ENCODE measurements around the gene ARL9. TPM values are rescaled to one million over a fixed set of nuclear protein-coding genes. Genes with fewer than 3 reads are reported as not detected.

ARL9 gene
- total RNA-seq, 2 donors from 2014 or later = not detected

DNA sequence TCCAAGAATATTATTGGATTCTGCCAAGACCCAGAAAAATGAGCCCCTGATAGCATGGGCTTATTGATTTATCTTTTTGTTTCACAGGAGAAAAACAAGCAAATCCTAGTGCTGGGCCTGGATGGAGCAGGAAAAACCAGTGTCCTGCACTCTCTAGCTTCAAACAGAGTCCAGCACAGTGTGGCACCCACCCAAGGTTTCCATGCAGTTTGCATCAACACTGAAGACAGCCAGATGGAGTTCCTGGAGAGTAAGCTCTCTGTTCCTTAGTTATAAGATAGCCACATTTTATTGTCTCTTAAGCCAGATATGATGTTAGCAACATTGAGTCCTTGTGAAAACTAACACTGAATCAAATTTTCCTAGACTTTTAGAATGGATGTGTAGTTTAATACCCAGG, 5.5 kb downstream of the ARL9 start:
- TF ChIP-seq, protein P1, sequence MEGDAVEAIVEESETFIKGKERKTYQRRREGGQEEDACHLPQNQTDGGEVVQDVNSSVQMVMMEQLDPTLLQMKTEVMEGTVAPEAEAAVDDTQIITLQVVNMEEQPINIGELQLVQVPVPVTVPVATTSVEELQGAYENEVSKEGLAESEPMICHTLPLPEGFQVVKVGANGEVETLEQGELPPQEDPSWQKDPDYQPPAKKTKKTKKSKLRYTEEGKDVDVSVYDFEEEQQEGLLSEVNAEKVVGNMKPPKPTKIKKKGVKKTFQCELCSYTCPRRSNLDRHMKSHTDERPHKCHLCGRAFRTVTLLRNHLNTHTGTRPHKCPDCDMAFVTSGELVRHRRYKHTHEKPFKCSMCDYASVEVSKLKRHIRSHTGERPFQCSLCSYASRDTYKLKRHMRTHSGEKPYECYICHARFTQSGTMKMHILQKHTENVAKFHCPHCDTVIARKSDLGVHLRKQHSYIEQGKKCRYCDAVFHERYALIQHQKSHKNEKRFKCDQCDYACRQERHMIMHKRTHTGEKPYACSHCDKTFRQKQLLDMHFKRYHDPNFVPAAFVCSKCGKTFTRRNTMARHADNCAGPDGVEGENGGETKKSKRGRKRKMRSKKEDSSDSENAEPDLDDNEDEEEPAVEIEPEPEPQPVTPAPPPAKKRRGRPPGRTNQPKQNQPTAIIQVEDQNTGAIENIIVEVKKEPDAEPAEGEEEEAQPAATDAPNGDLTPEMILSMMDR (IDR thresholded peaks at IDR 0.05) = no peak
- ATAC-seq (ENCODE audit: insufficient number of reproducible peaks, low FRiP score, low read depth) (no peak), DNase-seq (ENCODE audit: low spot score) (no peak)
- peaks cover 0 to 9% of the 10 kb centered on the region in 2 donors for H3K4me1 ChIP-seq (ENCODE audit: control insufficient read depth in 1 of 2, low read depth in 2 of 2)
- H3K36me3 ChIP-seq = no peaks in the 10 kb centered on the region
- H3K27ac ChIP-seq = no peak overlapping the region
- no peaks in the 10 kb centered on the region for H3K9me3 ChIP-seq
- no peak overlapping the region for H3K4me3 ChIP-seq
- H3K27me3 ChIP-seq (replicated peaks; ENCODE audit: insufficient read depth) = no peaks in the 10 kb centered on the region

DNA sequence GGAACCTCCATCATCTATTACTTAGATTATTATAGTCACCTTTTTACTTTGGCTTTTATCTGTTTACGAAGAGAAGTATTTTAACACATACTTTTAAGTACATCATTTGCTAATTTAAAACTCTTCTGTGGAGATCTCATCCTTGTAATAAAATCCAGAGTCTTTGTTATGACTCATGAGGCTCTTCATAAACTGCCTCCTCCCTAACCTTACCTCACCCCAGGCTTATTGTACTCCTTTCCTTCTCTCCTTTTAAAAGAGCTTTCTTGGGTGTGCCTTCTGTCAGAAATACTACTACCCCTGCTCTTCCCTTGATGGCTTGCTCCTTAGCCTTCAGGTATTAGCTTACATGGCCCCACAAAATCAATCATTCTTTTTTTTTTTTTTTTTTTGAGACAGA, 6.6 kb downstream of the ARL9 start:
- Histone ChIP-seq H3K27ac (no peak overlapping the region), H3K4me3 (no peak overlapping the region), H3K36me3 (no peaks in the 10 kb centered on the region), H3K27me3 (replicated peaks; ENCODE audit: insufficient read depth) (no peaks in the 10 kb centered on the region), H3K9me3 (no peaks in the 10 kb centered on the region), H3K4me1 (ENCODE audit: control insufficient read depth in 1 of 2, low read depth in 2 of 2) (no peaks in the 10 kb centered on the region)
- ATAC-seq (ENCODE audit: insufficient number of reproducible peaks, low FRiP score, low read depth) (no peak), DNase-seq (ENCODE audit: low spot score) (no peak)
- TF ChIP-seq, protein P1 (IDR thresholded peaks at IDR 0.05) = no peak

DNA sequence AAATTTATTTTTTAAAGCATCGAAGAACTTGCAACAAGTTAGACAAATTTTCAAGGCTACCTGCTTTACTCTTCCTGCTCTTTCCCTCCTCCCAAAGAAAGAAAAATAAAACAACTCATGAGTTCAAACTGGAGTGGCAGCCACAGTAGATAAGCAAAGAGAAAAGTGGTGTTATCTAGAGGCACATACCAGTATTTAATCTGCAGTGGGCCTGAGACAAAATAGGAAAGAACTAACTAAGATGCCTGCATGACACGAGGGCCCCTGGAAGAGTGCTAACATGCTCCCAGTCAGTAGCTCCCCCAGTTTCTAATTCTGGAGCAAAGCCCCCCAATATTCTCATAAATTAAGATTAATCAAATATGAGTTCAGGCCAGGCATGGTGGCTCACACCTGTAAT, 7.9 kb downstream of the ARL9 start:
- ATAC-seq (ENCODE audit: insufficient number of reproducible peaks, low FRiP score, low read depth) = no peak
- TF ChIP-seq, protein P1 (IDR thresholded peaks at IDR 0.05) = no peak
- H3K27me3 ChIP-seq (replicated peaks; ENCODE audit: insufficient read depth) = no peaks in the 10 kb centered on the region

DNA sequence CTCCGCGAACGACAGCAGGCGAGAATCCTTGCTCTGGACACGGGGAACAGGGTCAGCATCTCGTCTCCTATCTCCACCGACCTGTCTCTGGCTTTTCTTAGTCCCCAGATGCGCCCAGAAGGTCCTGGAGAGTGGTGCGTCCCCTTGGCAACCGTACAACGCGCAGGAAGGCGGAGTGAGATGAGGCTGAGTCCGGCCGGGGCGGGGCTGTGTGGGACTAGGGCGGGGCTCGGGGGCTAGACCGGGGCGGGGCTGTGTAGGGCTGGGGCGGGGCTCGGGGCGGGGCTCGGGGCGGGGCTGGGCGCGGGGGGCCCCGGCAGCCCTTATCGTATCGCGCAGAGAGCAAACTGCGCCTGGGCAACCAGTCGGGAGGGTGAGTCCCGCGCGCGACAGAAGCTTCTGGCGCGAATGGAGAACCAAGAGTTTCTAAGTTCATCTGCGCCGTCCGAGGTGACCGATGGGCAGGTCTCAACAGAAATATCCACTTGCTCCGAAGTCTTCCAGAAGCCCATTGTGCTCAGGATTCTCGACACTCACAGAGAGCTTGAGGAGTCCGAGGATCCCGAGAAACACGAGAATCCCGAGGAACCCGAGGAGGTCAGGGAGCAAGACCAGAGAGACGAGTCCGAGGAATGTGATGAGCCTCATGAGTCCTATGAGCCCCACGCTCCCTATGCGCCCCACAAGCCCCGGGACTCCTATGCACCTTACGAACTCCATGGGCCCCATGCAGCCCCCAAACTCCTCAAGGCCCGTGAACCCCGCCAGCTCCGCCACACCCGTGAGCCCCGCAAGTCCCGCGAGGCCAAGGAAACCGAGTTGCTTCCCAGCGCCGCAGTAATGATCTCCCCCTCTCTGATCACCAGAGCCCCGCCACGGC, 24.9 kb downstream of the ARL9 start:
- no peak overlapping the region for H3K27ac ChIP-seq
- peaks cover 0 to 12% of the 10 kb centered on the region in 2 donors for H3K4me1 ChIP-seq (ENCODE audit: control insufficient read depth in 1 of 2, low read depth in 2 of 2)
- H3K9me3 ChIP-seq = no peaks in the 10 kb centered on the region
- ATAC-seq (ENCODE audit: insufficient number of reproducible peaks, low FRiP score, low read depth) (peak; percentile 60), DNase-seq (ENCODE audit: low spot score) (peak; percentile 79)
- H3K36me3 ChIP-seq = no peaks in the 10 kb centered on the region
- H3K4me3 ChIP-seq = peak overlapping the region; percentile 86
- TF ChIP-seq, protein P1 (IDR thresholded peaks at IDR 0.05) = no peak
- H3K27me3 ChIP-seq (replicated peaks; ENCODE audit: insufficient read depth) = no peaks in the 10 kb centered on the region

More for the DNA sequence above, 7.9 kb downstream of the ARL9 start:
- Histone ChIP-seq H3K36me3 (no peaks in the 10 kb centered on the region), H3K9me3 (no peaks in the 10 kb centered on the region), H3K4me3 (no peak overlapping the region), H3K4me1 (ENCODE audit: control insufficient read depth in 1 of 2, low read depth in 2 of 2) (no peaks in the 10 kb centered on the region), H3K27ac (no peak overlapping the region)
- no peak for DNase-seq (ENCODE audit: low spot score)

DNA sequence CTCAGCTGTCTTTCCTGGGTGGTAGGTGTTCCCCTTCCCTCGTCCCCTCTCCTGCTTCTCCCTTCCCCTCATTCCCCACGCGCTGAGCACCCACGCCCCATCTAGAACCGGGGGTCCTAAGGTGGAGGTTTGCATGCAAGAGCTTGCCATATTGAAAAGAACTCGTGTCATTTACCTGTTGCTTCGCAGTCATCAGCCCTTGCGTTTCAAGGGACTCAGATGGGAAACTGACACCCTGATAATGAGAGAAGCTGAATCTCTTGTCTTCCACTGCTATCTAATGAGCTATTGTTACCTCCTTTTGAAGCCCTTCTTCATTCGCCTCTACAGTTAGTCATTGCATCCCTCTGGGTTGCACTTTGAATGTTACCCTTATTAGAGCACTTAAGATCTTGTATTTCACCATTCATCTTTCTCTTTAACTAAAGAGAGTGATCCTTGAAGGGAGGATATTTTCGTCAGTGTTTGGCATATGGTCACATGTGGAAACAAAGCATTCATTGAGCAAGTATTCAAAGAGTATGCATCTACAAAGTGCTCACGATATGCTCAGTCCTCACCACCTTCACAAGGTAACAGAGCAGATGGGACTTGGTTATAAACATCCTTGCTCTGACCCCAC, 25.7 kb downstream of the ARL9 start:
- H3K4me1 ChIP-seq (ENCODE audit: control insufficient read depth in 1 of 2, low read depth in 2 of 2) = peaks cover 0 to 12% of the 10 kb centered on the region in 2 donors
- H3K27ac ChIP-seq = no peak overlapping the region
- ATAC-seq (ENCODE audit: insufficient number of reproducible peaks, low FRiP score, low read depth) = no peak

More for the DNA sequence above, 25.7 kb downstream of the ARL9 start:
- no peak for DNase-seq (ENCODE audit: low spot score)
- Histone ChIP-seq H3K36me3 (no peaks in the 10 kb centered on the region), H3K9me3 (no peaks in the 10 kb centered on the region), H3K4me3 (peak overlapping the region; percentile 86), H3K27me3 (replicated peaks; ENCODE audit: insufficient read depth) (no peaks in the 10 kb centered on the region)
- TF ChIP-seq, protein P1 (IDR thresholded peaks at IDR 0.05) = no peak

All from thoracic aorta (tissue), 2 donors.